HepG2 (cell line): Measurements from ENCODE around the gene AMPH. TPM values are rescaled to one million over a fixed set of nuclear protein-coding genes. Genes with fewer than 3 reads are reported as not detected.

Source experiments
- ATAC-seq: fragments of 200-7000 bp; cut with Tn5 transposase; 3 replicates; pipeline ENCODE4 v1.9.1; 2020; ENCODE audit warnings: mild to moderate bottlenecking, moderate library complexity
- BruUV-seq: library from RNA; stranded (reverse); fragments of 400-500 nt; replicated peaks from 2 replicates; lab custom pipeline; 2021; lab: Mats Ljungman, UMichigan
- CTCF ChIA-PET: fragments of 300-600 bp; formaldehyde crosslinking; extraction: SDS; loops from one replicate; lab custom pipeline; 2021; ENCODE audit warnings: low total read pairs, inconsistent platforms, low intra/inter-chr PET ratio; lab: Yijun Ruan, JAX
- POLR2A ChIA-PET: fragments of 350-600 bp; sonication (Branson Sonifier 250); formaldehyde crosslinking; loops from one replicate; lab custom pipeline; 2020; ENCODE audit warnings: antibody characterized with exemption, inconsistent platforms; lab: Yijun Ruan, JAX
- DNase-seq: peaks from one replicate; pipeline ENCODE4 v3.0.0-alpha.2; 2015; ENCODE audit warnings: low spot score
- FAIRE-seq: peaks from 3 replicates; lab custom pipeline; 2011; peaks lifted over from hg19 to GRCh38; lab: Jason Lieb, UNC
- H2AFZ ChIP-seq: one replicate; pipeline ENCODE4 v1.6.1; 2011; ENCODE audit warnings: low read length, inconsistent platforms
- H3K27ac ChIP-seq: fragments of 300-600 bp; 3 replicates; pipeline ENCODE4 v1.8.0; 2011; ENCODE audit warnings: mixed run types, mild to moderate bottlenecking, mixed read lengths, low read length, inconsistent platforms; ENCODE audit not compliant: insufficient read depth; ENCODE audit errors: extremely low read length
- H3K27me3 ChIP-seq, 2 experiments: fragments of 200-600 bp in 1 of 2; 2 replicates in 1 of 2; 3 replicates in 1 of 2; pipeline versions ENCODE4 v1.6.0 to v1.8.0; 2011; ENCODE audit warnings: low read length in 2 of 2, mild to moderate bottlenecking in 2 of 2, moderate library complexity in 2 of 2, inconsistent platforms in 1 of 2; ENCODE audit not compliant: insufficient read depth in 2 of 2, control insufficient read depth in 1 of 2
- H3K36me3 ChIP-seq, 2 experiments: fragments of 200-600 bp in 1 of 2; replicated peaks in 1 of 2; 2 replicates in 1 of 2; 3 replicates in 1 of 2; pipeline versions ENCODE4 v1.5.1 to v1.8.0; 2011; ENCODE audit warnings: low read length in 2 of 2, inconsistent platforms in 1 of 2; ENCODE audit not compliant: insufficient read depth in 2 of 2, control insufficient read depth in 1 of 2
- H3K4me1 ChIP-seq: 2 replicates; pipeline ENCODE4 v1.5.1; 2012; ENCODE audit warnings: low read length, inconsistent platforms; ENCODE audit not compliant: insufficient read depth
- H3K4me2 ChIP-seq: 2 replicates; pipeline ENCODE4 v1.6.0; 2011; ENCODE audit warnings: low read depth, low read length, inconsistent platforms
- H3K4me3 ChIP-seq, 3 experiments: fragments of 200-600 bp in 1 of 3; sonication (generic), shearing (Covaris generic) in 1 of 3; replicated peaks in 1 of 3; 2 replicates each; pipeline ENCODE4 v1.5.1; 2011 to 2016; ENCODE audit warnings: low read length in 3 of 3, inconsistent platforms in 2 of 3, low read depth in 2 of 3, mild to moderate bottlenecking in 2 of 3, control low read depth in 1 of 3, mixed read lengths in 1 of 3; ENCODE audit not compliant: insufficient read depth in 1 of 3
- H3K79me2 ChIP-seq: one replicate; pipeline ENCODE4 v1.6.1; 2011; ENCODE audit warnings: low read length, inconsistent platforms; ENCODE audit not compliant: insufficient read depth
- H3K9ac ChIP-seq: 2 replicates; pipeline ENCODE4 v1.6.0; 2011; ENCODE audit warnings: mild to moderate bottlenecking, low read depth, low read length, inconsistent platforms; ENCODE audit not compliant: insufficient read depth
- H3K9me3 ChIP-seq: 2 replicates; pipeline ENCODE4 v1.5.1; 2012; ENCODE audit warnings: mild to moderate bottlenecking, low read length
- H4K20me1 ChIP-seq: 2 replicates; pipeline ENCODE4 v1.6.0; 2011; ENCODE audit warnings: inconsistent platforms, mild to moderate bottlenecking, low read length, moderate library complexity; ENCODE audit not compliant: insufficient read depth
- BHLHE40 ChIP-seq: IDR thresholded peaks from 2 replicates; pipeline ENCODE4 v1.6.1; 2011; ENCODE audit warnings: low read length, improper control_type of control experiment
- E2F1 ChIP-seq: sonication (generic); formaldehyde crosslinking; IDR thresholded peaks from 2 replicates; pipeline ENCODE4 v1.5.0; 2020; ENCODE audit warnings: missing genetic modification reagents
- HMG20A ChIP-seq: IDR thresholded peaks from 2 replicates; pipeline ENCODE4 v1.6.1; 2016; ENCODE audit warnings: borderline replicate concordance
- NFYB ChIP-seq: sonication (generic); formaldehyde crosslinking; IDR thresholded peaks from 2 replicates; pipeline ENCODE4 v1.4.0; 2020; ENCODE audit warnings: missing genetic modification reagents
- RCOR2 ChIP-seq: IDR thresholded peaks from 2 replicates; pipeline ENCODE4 v1.6.1; 2016; ENCODE audit warnings: missing biosample characterization, missing genetic modification reagents
- REXO4 ChIP-seq: sonication (generic); formaldehyde crosslinking; IDR thresholded peaks from 2 replicates; pipeline ENCODE4 v1.8.0; 2022; ENCODE audit warnings: missing genetic modification reagents, mild to moderate bottlenecking, borderline replicate concordance
- SNAPC5 ChIP-seq: sonication (generic); formaldehyde crosslinking; IDR thresholded peaks from 2 replicates; pipeline ENCODE4 v1.8.1; 2023; ENCODE audit warnings: mild to moderate bottlenecking, missing genetic modification reagents, borderline replicate concordance
- TGIF2 ChIP-seq: IDR thresholded peaks from 2 replicates; pipeline ENCODE4 v1.6.1; 2016; ENCODE audit warnings: control low read depth, missing compliant biosample characterization
- ZNF230 ChIP-seq: sonication (generic); formaldehyde crosslinking; IDR thresholded peaks from 2 replicates; pipeline ENCODE4 v1.4.0; 2020; ENCODE audit warnings: mild to moderate bottlenecking, missing genetic modification reagents
- ZNF280B ChIP-seq: sonication (generic); formaldehyde crosslinking; IDR thresholded peaks from 2 replicates; pipeline ENCODE4 v1.5.0; 2020; ENCODE audit warnings: missing genetic modification reagents, mild to moderate bottlenecking, borderline replicate concordance
- ZNF282 ChIP-seq: fragments of 450-650 bp; IDR thresholded peaks from 2 replicates; pipeline ENCODE4 v1.6.1; 2018; ENCODE audit not compliant: partially characterized antibody
- ZNF605 ChIP-seq: sonication (generic); formaldehyde crosslinking; IDR thresholded peaks from 2 replicates; pipeline ENCODE4 v1.8.0; 2022; ENCODE audit warnings: mild to moderate bottlenecking, missing genetic modification reagents
- ZNF841 ChIP-seq: sonication (generic); formaldehyde crosslinking; IDR thresholded peaks from 2 replicates; pipeline ENCODE4 v1.8.1; 2023; ENCODE audit warnings: missing genetic modification reagents, borderline replicate concordance
- WGBS: methylation state at CpG from one replicate; pipeline ENCODE4 v1.1.6; 2017; ENCODE audit warnings: low lambda C conversion rate; 5-methylcytosine and 5-hydroxymethylcytosine counted together
- in situ Hi-C: cut with HindIII; loops from 2 replicates; pipeline ENCODE4 v1.10.0; 2017; ENCODE audit warnings: low pct_unique_long_range_greater_than_20kb; ENCODE audit not compliant: extremely low pct_ligation_motif_present
- intact Hi-C: fragments of 100-400 bp; cut with micrococcal nuclease; formaldehyde crosslinking; loops from one replicate; pipeline ENCODE4 v1.10.0; 2022; ENCODE audit not compliant: unreplicated experiment
- polyA plus RNA-seq, 8 experiments: library from polyadenylated mRNA; depleted of rRNA in 3 of 8; stranded (reverse) in 7 of 8; unstranded in 1 of 8; fragments of >200 nt; fragmentation: Illumina TruSeq in 4 of 8; extraction: Trizol in 4 of 8; gene quantifications; 2 replicates each; pipeline versions ENCODE4 v1.2.1 to v1.2.3, GENCODE V29; 2011 to 2016; ENCODE audit warnings: low read depth in 4 of 8, missing spikeins in 1 of 8, mixed read lengths in 1 of 8; ENCODE audit not compliant: insufficient read depth in 1 of 8
- total RNA-seq, 5 experiments: library from RNA; depleted of rRNA; stranded (reverse); fragments of >200 nt; fragmentation: Illumina TruSeq; extraction: Trizol; gene quantifications; 2 replicates each; pipeline ENCODE4 v1.2.3, GENCODE V29; 2016; ENCODE audit warnings: low read depth in 1 of 5
- TF ChIP-seq, protein P1 (sequence below): sonication (generic); formaldehyde crosslinking; IDR thresholded peaks from 2 replicates; pipeline ENCODE4 v1.4.0; 2020; ENCODE audit warnings: mild to moderate bottlenecking, missing genetic modification reagents
- TF ChIP-seq, protein P2 (sequence below): sonication (generic); formaldehyde crosslinking; IDR thresholded peaks from 2 replicates; pipeline ENCODE4; 2020; ENCODE audit warnings: missing genetic modification reagents, mild to moderate bottlenecking, borderline replicate concordance

The AMPH gene
- total and polyA plus RNA-seq, 2 of the 13 experiments (the other 11 are each of a cell fraction or from before 2014, with no cell fraction given) = not detected

- Histone ChIP-seq H3K27me3 (no peaks in the 10 kb centered on the region; a peak in 1 of 5 replicates), H3K4me2 (no peak overlapping the region), H3K9ac (no peak overlapping the region), H3K4me3 (no peak overlapping the region), H3K36me3 (no peaks in the 10 kb centered on the region), H3K9me3 (no peaks in the 10 kb centered on the region), H4K20me1 (no peaks in the 10 kb centered on the region), H2AFZ (no peak overlapping the region), H3K27ac (no peak overlapping the region), H3K4me1 (no peaks in the 10 kb centered on the region), H3K79me2 (no peaks in the 10 kb centered on the region)
- WGBS = 11% methylated on average over 5 of the region's 5 CpGs
- DNase-seq (no peak), FAIRE-seq (no peak), ATAC-seq (no peak)
- in situ Hi-C loops = no loop called here
- BruUV-seq = no TSS peak
- intact Hi-C loops = no loop called here
- ChIA-PET POLR2A (no interaction called here), CTCF (no interaction called here)
- TF ChIP-seq E2F1 (CRISPR knock-in tag) (no peak), ZNF280B (CRISPR knock-in tag) (no peak), HMG20A (CRISPR knock-in tag) (no peak), NFYB (CRISPR knock-in tag) (no peak), BHLHE40 (no peak), RCOR2 (no peak), ZNF282 (no peak), TGIF2 (CRISPR knock-in tag) (no peak), ZNF841 (CRISPR knock-in tag) (no peak), ZNF230 (no peak), SNAPC5 (CRISPR knock-in tag) (no peak), REXO4 (no peak), ZNF605 (CRISPR knock-in tag) (no peak)
- TF ChIP-seq, protein P1, sequence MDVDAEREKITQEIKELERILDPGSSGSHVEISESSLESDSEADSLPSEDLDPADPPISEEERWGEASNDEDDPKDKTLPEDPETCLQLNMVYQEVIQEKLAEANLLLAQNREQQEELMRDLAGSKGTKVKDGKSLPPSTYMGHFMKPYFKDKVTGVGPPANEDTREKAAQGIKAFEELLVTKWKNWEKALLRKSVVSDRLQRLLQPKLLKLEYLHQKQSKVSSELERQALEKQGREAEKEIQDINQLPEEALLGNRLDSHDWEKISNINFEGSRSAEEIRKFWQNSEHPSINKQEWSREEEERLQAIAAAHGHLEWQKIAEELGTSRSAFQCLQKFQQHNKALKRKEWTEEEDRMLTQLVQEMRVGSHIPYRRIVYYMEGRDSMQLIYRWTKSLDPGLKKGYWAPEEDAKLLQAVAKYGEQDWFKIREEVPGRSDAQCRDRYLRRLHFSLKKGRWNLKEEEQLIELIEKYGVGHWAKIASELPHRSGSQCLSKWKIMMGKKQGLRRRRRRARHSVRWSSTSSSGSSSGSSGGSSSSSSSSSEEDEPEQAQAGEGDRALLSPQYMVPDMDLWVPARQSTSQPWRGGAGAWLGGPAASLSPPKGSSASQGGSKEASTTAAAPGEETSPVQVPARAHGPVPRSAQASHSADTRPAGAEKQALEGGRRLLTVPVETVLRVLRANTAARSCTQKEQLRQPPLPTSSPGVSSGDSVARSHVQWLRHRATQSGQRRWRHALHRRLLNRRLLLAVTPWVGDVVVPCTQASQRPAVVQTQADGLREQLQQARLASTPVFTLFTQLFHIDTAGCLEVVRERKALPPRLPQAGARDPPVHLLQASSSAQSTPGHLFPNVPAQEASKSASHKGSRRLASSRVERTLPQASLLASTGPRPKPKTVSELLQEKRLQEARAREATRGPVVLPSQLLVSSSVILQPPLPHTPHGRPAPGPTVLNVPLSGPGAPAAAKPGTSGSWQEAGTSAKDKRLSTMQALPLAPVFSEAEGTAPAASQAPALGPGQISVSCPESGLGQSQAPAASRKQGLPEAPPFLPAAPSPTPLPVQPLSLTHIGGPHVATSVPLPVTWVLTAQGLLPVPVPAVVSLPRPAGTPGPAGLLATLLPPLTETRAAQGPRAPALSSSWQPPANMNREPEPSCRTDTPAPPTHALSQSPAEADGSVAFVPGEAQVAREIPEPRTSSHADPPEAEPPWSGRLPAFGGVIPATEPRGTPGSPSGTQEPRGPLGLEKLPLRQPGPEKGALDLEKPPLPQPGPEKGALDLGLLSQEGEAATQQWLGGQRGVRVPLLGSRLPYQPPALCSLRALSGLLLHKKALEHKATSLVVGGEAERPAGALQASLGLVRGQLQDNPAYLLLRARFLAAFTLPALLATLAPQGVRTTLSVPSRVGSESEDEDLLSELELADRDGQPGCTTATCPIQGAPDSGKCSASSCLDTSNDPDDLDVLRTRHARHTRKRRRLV (CRISPR knock-in tag) = no peak
- TF ChIP-seq, protein P2, sequence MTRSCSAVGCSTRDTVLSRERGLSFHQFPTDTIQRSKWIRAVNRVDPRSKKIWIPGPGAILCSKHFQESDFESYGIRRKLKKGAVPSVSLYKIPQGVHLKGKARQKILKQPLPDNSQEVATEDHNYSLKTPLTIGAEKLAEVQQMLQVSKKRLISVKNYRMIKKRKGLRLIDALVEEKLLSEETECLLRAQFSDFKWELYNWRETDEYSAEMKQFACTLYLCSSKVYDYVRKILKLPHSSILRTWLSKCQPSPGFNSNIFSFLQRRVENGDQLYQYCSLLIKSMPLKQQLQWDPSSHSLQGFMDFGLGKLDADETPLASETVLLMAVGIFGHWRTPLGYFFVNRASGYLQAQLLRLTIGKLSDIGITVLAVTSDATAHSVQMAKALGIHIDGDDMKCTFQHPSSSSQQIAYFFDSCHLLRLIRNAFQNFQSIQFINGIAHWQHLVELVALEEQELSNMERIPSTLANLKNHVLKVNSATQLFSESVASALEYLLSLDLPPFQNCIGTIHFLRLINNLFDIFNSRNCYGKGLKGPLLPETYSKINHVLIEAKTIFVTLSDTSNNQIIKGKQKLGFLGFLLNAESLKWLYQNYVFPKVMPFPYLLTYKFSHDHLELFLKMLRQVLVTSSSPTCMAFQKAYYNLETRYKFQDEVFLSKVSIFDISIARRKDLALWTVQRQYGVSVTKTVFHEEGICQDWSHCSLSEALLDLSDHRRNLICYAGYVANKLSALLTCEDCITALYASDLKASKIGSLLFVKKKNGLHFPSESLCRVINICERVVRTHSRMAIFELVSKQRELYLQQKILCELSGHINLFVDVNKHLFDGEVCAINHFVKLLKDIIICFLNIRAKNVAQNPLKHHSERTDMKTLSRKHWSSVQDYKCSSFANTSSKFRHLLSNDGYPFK = no peak
Observed at GRCh38 chr7:38453826-38454225, 177.3 kb downstream of the AMPH start.
